Neural cell (in vitro differentiated cells): ENCODE measurements around the gene DPH1.

Experiments
- EP300 ChIP-seq: fragments of 450-650 bp; conservative IDR thresholded peaks from 2 replicates; pipeline ENCODE4 v1.6.1; 2014; ENCODE audit warnings: antibody characterized with exemption, mild to moderate bottlenecking, moderate library complexity; ENCODE audit not compliant: poor library complexity, severe bottlenecking
- MXI1 ChIP-seq: fragments of 450-650 bp; conservative IDR thresholded peaks from 2 replicates; pipeline ENCODE4 v1.6.1; 2014; ENCODE audit warnings: antibody characterized with exemption, mild to moderate bottlenecking; ENCODE audit not compliant: poor library complexity, severe bottlenecking
- POLR2AphosphoS5 ChIP-seq: IDR thresholded peaks from 2 replicates; pipeline ENCODE4 v1.6.1; 2012
- RAD21 ChIP-seq: fragments of 450-650 bp; conservative IDR thresholded peaks from 2 replicates; pipeline ENCODE4 v1.6.1; 2014; ENCODE audit warnings: antibody characterized with exemption, mild to moderate bottlenecking, moderate library complexity
- REST ChIP-seq: IDR thresholded peaks from 2 replicates; pipeline ENCODE4 v1.6.1; 2012; ENCODE audit warnings: borderline replicate concordance
- TAF1 ChIP-seq: IDR thresholded peaks from 2 replicates; pipeline ENCODE4 v1.6.1; 2012; ENCODE audit warnings: low read depth
- TF ChIP-seq, protein P1 (sequence below): fragments of 450-650 bp; IDR thresholded peaks from 2 replicates; pipeline ENCODE4 v1.5.1; 2014; ENCODE audit warnings: antibody characterized with exemption, mild to moderate bottlenecking, moderate library complexity; ENCODE audit not compliant: poor library complexity, severe bottlenecking

GRCh38 chr17:2013994-2014317 is 16.0 kb upstream of the DPH1 start:
- TF ChIP-seq, protein P1, sequence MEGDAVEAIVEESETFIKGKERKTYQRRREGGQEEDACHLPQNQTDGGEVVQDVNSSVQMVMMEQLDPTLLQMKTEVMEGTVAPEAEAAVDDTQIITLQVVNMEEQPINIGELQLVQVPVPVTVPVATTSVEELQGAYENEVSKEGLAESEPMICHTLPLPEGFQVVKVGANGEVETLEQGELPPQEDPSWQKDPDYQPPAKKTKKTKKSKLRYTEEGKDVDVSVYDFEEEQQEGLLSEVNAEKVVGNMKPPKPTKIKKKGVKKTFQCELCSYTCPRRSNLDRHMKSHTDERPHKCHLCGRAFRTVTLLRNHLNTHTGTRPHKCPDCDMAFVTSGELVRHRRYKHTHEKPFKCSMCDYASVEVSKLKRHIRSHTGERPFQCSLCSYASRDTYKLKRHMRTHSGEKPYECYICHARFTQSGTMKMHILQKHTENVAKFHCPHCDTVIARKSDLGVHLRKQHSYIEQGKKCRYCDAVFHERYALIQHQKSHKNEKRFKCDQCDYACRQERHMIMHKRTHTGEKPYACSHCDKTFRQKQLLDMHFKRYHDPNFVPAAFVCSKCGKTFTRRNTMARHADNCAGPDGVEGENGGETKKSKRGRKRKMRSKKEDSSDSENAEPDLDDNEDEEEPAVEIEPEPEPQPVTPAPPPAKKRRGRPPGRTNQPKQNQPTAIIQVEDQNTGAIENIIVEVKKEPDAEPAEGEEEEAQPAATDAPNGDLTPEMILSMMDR: no peak
- no peak for TF ChIP-seq REST
- no peak for TF ChIP-seq POLR2AphosphoS5
- TF ChIP-seq EP300: no peak
- TF ChIP-seq RAD21: no peak
- TF ChIP-seq MXI1: no peak
- no peak for TF ChIP-seq TAF1
